ENCODE measurements around the gene MT1A. TPM values are rescaled to one million over a fixed set of nuclear protein-coding genes. Genes with fewer than 3 reads are reported as not detected.
A peak's percentile ranks its signal among the peaks of the same experiment; 100 is the strongest.

Gene MT1A
- total and polyA plus RNA-seq, 2 of the 8 experiments (the other 6 are each of a cell fraction or from before 2014, with no cell fraction given), result not detected

GRCh38 chr16:56637814-56638750, at the start of gene MT1A (continued):
- TF ChIP-seq RNF2 (IDR thresholded peaks at IDR 0.05; ENCODE audit: borderline replicate concordance, low read depth, low read length, missing control alignments, poor library complexity, severe bottlenecking) (peak; percentile 97), GABPA (IDR thresholded peaks at IDR 0.05; ENCODE audit: borderline replicate concordance, insufficient read depth, low read length) (no peak), PHF8 (conservative IDR thresholded peaks at IDR 0.05; ENCODE audit: low read depth, low read length) (no peak), TEAD4 (IDR thresholded peaks at IDR 0.05; ENCODE audit: low read depth, low read length) (no peak), KDM1A (IDR thresholded peaks at IDR 0.05; ENCODE audit: borderline replicate concordance, low read length) (no peak), KDM5A (IDR thresholded peaks at IDR 0.05; ENCODE audit: low read length) (no peak), POLR2AphosphoS5 (IDR thresholded peaks at IDR 0.05; ENCODE audit: low read depth, low read length) (no peak), E2F6 (IDR thresholded peaks at IDR 0.05) (peak; percentile 55), FOSL1 (IDR thresholded peaks at IDR 0.05; ENCODE audit: insufficient read depth, low read depth, low read length) (no peak), RBBP5 (IDR thresholded peaks at IDR 0.05; ENCODE audit: borderline replicate concordance, low read depth, low read length) (no peak), RFX5 (IDR thresholded peaks at IDR 0.05; ENCODE audit: borderline replicate concordance, low read depth, low read length) (no peak), MAX (IDR thresholded peaks at IDR 0.05) (peak; percentile 64), ATF3 (IDR thresholded peaks at IDR 0.05; ENCODE audit: insufficient read depth, low read depth, low read length) (no peak), CHD2 (IDR thresholded peaks at IDR 0.05; ENCODE audit: low read length) (no peak), CHD1 (IDR thresholded peaks at IDR 0.05; ENCODE audit: low read depth, low read length) (no peak), EP300 (IDR thresholded peaks at IDR 0.05; ENCODE audit: borderline replicate concordance in 1 of 2, low read depth in 2 of 2, low read length in 2 of 2) (no peak), CTCF (IDR thresholded peaks at IDR 0.05; ENCODE audit: control extremely low read depth in 1 of 3, insufficient read depth in 1 of 3, low read depth in 1 of 3, low read length in 3 of 3) (no peak), SUZ12 (IDR thresholded peaks at IDR 0.05; ENCODE audit: low read length) (peak; percentile 99)

Data from H1 (cell line).